Natural killer cell (primary cell): ENCODE results near the gene SFXN2. TPM values are rescaled to one million over a fixed set of nuclear protein-coding genes. Genes with fewer than 3 reads are reported as not detected.

Experiments
- ATAC-seq, 3 donors: fragments of 150-1000 bp in 2 of 3; fragments of 200-7000 bp in 1 of 3; cut with Tn5 transposase; 1 replicate in 1 of 3; 2 replicates in 2 of 3; pipeline ENCODE4 v1.10.0; 2021; ENCODE audit warnings: mild to moderate bottlenecking in 2 of 3, moderate library complexity in 2 of 3
- DNase-seq, 2 donors: peaks; one replicate each; pipeline versions ENCODE4 v3.0.0 to v3.0.0-alpha.2; 2013 to 2021; ENCODE audit warnings: mixed read lengths in 1 of 2
- H3K27ac ChIP-seq: one replicate; pipeline ENCODE4 v1.5.1; 2013; ENCODE audit warnings: mild to moderate bottlenecking, low read length
- H3K27me3 ChIP-seq: one replicate; pipeline ENCODE4 v1.6.1; 2013; ENCODE audit warnings: low read length; ENCODE audit not compliant: control insufficient read depth, insufficient read depth
- H3K36me3 ChIP-seq: one replicate; pipeline ENCODE4 v1.6.1; 2013; ENCODE audit warnings: low read length; ENCODE audit not compliant: control insufficient read depth, insufficient read depth
- H3K4me1 ChIP-seq: one replicate; pipeline ENCODE4 v1.6.1; 2013; ENCODE audit warnings: low read length; ENCODE audit not compliant: control insufficient read depth, insufficient read depth
- H3K4me3 ChIP-seq: one replicate; pipeline ENCODE4 v1.5.1; 2013; ENCODE audit warnings: low read length
- H3K9me3 ChIP-seq: one replicate; pipeline ENCODE4 v1.6.1; 2013; ENCODE audit warnings: low read length; ENCODE audit not compliant: control insufficient read depth, insufficient read depth
- H3K27ac Mint-ChIP-seq, 2 donors: one replicate each; pipeline ENCODE4 v1.8.0; 2022; ENCODE audit warnings: mild to moderate bottlenecking in 2 of 2, mixed read lengths in 2 of 2, moderate library complexity in 1 of 2
- H3K27me3 Mint-ChIP-seq, 2 donors: one replicate each; pipeline ENCODE4 v1.8.0; 2022; ENCODE audit warnings: low read depth in 2 of 2, mixed read lengths in 2 of 2
- H3K36me3 Mint-ChIP-seq: one replicate; pipeline ENCODE4 v1.8.0; 2022; ENCODE audit warnings: mixed read lengths
- H3K4me1 Mint-ChIP-seq, 2 donors: one replicate each; pipeline ENCODE4 v1.8.0; 2022; ENCODE audit warnings: mixed read lengths in 2 of 2
- H3K4me3 Mint-ChIP-seq: one replicate; pipeline ENCODE4 v1.8.0; 2022; ENCODE audit warnings: mild to moderate bottlenecking, moderate library complexity, mixed read lengths
- H3K9me3 Mint-ChIP-seq, 2 donors: one replicate each; pipeline ENCODE4 v1.8.0; 2022; ENCODE audit warnings: mixed read lengths in 2 of 2
- WGBS: methylation state at CpG from one replicate; pipeline ENCODE4 v1.1.7; 2013; ENCODE audit warnings: missing lambda C conversion rate; ENCODE audit not compliant: insufficient coverage; 5-methylcytosine and 5-hydroxymethylcytosine counted together
- intact Hi-C: fragments of 100-400 bp; cut with micrococcal nuclease; formaldehyde crosslinking; loops from one replicate; pipeline ENCODE4 v1.14.2; 2022
- total RNA-seq, 4 donors: library from RNA; stranded (reverse); fragments of 120-200 nt in 1 of 4; gene quantifications; one replicate each; pipeline versions ENCODE4 v1.2.3 to v1.2.4, GENCODE V29; 2013 to 2022
- TF ChIP-seq, protein P1 (sequence below): fragments of 200-600 bp; IDR thresholded peaks from one replicate; pipeline ENCODE4 v1.8.0; 2022; ENCODE audit warnings: antibody characterized with exemption

The SFXN2 gene
- total RNA-seq, 3 donors from 2014 or later (not counting 1 experiment from before 2014, with no cell fraction given), result 4.8 to 8.0 (median 5.1) TPM

DNA sequence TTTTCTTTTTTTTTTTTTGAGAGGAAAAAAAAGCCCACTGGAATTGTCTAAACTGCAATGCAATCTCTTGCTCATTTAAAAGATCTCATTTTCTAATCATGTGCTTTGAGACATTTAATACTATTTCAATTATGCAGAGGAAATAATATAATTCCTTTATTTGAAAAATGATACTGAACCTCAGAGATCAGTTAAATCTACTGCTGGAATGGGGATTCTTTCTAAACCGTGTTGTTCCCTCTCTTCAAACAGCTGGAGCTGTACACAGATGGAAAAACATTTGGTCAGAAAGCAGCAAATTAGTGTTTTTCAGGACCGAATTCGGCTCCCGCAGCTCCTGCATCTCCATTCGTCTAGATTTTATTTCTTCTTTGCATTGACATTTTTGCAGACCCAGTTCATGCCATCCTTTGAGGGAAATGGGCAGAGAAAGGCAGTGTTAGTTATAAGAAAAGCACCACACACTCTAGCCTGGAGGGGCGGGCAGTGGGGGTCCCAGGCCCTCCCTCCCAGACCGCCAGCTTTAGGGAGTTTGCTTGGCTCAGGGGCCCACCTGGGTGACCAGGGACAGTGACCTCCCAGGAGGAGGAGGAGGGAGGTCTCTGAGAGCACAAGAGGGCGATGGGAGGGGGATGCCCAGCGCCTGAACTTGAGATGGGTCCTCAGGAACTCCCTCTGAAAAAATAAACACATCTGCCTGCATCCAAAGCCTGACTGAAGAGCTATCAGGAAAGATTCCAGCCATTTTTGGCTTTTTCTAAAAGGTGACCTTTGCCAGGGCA lies 37.7 kb upstream of the SFXN2 start:
- Histone ChIP-seq H3K4me1 (peaks cover 50% of the 10 kb centered on the region), H3K36me3 (no peaks in the 10 kb centered on the region), H3K4me3 (no peak overlapping the region), H3K27ac (peak overlapping the region; percentile 14), H3K9me3 (no peaks in the 10 kb centered on the region), H3K27me3 (no peaks in the 10 kb centered on the region)
- Mint-ChIP-seq H3K36me3 (no peaks in the 10 kb centered on the region), H3K4me3 (peak overlapping the region; percentile 31), H3K4me1 (peaks cover 34 to 45% of the 10 kb centered on the region in 2 donors), H3K9me3 (no peaks in the 10 kb centered on the region), H3K27ac (no peak overlapping the region), H3K27me3 (no peaks in the 10 kb centered on the region)
- ATAC-seq (no peak), DNase-seq (no peak)
- TF ChIP-seq, protein P1, sequence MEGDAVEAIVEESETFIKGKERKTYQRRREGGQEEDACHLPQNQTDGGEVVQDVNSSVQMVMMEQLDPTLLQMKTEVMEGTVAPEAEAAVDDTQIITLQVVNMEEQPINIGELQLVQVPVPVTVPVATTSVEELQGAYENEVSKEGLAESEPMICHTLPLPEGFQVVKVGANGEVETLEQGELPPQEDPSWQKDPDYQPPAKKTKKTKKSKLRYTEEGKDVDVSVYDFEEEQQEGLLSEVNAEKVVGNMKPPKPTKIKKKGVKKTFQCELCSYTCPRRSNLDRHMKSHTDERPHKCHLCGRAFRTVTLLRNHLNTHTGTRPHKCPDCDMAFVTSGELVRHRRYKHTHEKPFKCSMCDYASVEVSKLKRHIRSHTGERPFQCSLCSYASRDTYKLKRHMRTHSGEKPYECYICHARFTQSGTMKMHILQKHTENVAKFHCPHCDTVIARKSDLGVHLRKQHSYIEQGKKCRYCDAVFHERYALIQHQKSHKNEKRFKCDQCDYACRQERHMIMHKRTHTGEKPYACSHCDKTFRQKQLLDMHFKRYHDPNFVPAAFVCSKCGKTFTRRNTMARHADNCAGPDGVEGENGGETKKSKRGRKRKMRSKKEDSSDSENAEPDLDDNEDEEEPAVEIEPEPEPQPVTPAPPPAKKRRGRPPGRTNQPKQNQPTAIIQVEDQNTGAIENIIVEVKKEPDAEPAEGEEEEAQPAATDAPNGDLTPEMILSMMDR, result no peak
- 85% methylated on average over 9 of the region's 9 CpGs for WGBS
- intact Hi-C loops, result no loop called here

DNA sequence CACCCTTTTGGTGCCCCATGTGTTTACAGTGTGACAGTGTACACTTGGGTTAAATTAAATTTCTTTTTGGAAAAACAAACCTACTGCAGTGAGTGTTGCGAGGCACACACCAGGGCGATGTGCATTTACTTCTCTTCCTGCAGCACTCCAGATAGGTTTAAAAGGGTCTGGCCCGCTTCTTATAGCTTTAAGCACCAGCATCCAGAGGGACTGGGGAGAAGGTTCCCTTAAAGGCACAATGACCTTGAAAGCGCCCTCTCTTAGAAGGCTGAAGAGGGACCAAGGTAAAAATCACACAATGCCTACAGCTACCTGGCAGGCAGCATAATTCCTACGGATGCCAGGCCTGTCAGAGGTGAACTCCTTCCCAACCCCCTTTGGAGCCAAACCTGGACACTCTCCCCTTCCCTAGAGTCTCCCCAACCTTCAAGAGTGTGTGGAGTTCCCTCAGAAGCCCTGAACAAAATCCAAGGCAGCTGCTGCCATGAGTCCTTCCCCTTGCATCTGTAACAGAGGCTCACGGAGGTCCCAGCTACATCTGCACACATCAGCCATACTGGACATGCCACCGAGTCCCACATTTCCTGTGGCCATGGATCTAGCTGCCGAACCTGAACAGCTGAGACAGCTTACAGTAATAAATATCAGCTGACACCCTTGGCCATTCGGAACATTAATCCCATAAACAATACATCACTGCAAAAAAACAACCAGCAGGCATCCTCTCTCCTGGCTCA lies 36.9 kb upstream of the SFXN2 start:
- DNase-seq, result no peak
- intact Hi-C loops, result no loop called here
- no peak overlapping the region for H3K27ac ChIP-seq
- Mint-ChIP-seq H3K4me3 (no peak overlapping the region), H3K9me3 (no peaks in the 10 kb centered on the region), H3K36me3 (no peaks in the 10 kb centered on the region), H3K27ac (no peak overlapping the region), H3K27me3 (no peaks in the 10 kb centered on the region), H3K4me1 (peaks cover 34 to 45% of the 10 kb centered on the region in 2 donors)
- no peak overlapping the region for H3K4me3 ChIP-seq
- TF ChIP-seq, protein P1, result no peak
- no peaks in the 10 kb centered on the region for H3K27me3 ChIP-seq
- peaks cover 50% of the 10 kb centered on the region for H3K4me1 ChIP-seq
- no peaks in the 10 kb centered on the region for H3K36me3 ChIP-seq
- H3K9me3 ChIP-seq, result no peaks in the 10 kb centered on the region
- no peak for ATAC-seq
- 96% methylated on average over 9 of the region's 9 CpGs for WGBS

DNA sequence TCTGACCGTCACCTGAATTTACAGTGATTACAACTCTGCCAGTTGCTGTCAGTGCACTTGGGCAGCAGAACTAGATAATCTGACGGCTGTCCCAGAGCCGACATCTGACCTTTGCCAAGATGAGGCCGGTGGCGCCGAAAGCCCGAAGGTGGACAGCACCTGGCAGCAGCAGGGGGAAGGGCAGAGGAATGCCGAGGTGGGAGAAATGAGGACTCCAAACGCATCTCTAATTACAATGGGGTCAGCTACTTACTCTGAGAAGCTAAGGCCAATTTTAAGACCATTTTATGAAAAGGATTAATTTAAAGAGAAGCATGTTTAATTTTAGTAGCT lies 36.4 kb upstream of the SFXN2 start:
- DNase-seq (no peak), ATAC-seq (no peak)
- peaks cover 34 to 45% of the 10 kb centered on the region in 2 donors for H3K4me1 Mint-ChIP-seq
- H3K27me3 Mint-ChIP-seq, result no peaks in the 10 kb centered on the region
- intact Hi-C loops, result no loop called here
- H3K9me3 Mint-ChIP-seq, result no peaks in the 10 kb centered on the region
- H3K36me3 Mint-ChIP-seq, result no peaks in the 10 kb centered on the region
- TF ChIP-seq, protein P1, result no peak
- Histone ChIP-seq H3K4me3 (no peak overlapping the region), H3K36me3 (no peaks in the 10 kb centered on the region), H3K27ac (no peak overlapping the region), H3K9me3 (no peaks in the 10 kb centered on the region), H3K4me1 (peaks cover 48% of the 10 kb centered on the region), H3K27me3 (no peaks in the 10 kb centered on the region)
- no peak overlapping the region for H3K27ac Mint-ChIP-seq
- H3K4me3 Mint-ChIP-seq, result no peak overlapping the region
- WGBS, result 96% methylated on average over 9 of the region's 9 CpGs
